Epithelial cell of esophagus (primary cell): ENCODE results near the gene NEK7.
"Not testable (repeated sequence)": the region's sequence is repeated elsewhere in the genome, so short reads cannot be mapped to it uniquely, and the experiment has no call there.

ENCODE experiments used
- DNase-seq: peaks from one replicate; pipeline ENCODE4 v3.0.0; 2010; ENCODE audit warnings: low read depth
- H3K4me3 ChIP-seq: 2 replicates; pipeline ENCODE4 v1.5.1; 2011; ENCODE audit warnings: mild to moderate bottlenecking, low read length, control low read depth
- CTCF ChIP-seq: IDR thresholded peaks from 2 replicates; pipeline ENCODE4 v1.5.1; 2011; ENCODE audit warnings: low read depth, mild to moderate bottlenecking, low read length, control low read depth, inconsistent platforms; ENCODE audit not compliant: insufficient read depth; ENCODE audit errors: missing control alignments

The NEK7 gene

GRCh38 chr1:198125995-198126735, 30.6 kb upstream of the NEK7 start:
- H3K4me3 ChIP-seq: no peak overlapping the region
- peak; percentile 54 for DNase-seq

GRCh38 chr1:198128533-198128932, 28.3 kb upstream of the NEK7 start:
- peak; percentile 50 for DNase-seq
- no peak for TF ChIP-seq CTCF
- H3K4me3 ChIP-seq: no peak overlapping the region

More at GRCh38 chr1:198125995-198126735, 30.6 kb upstream of the NEK7 start:
- TF ChIP-seq CTCF: no peak

- DNase-seq, H3K4me3 ChIP-seq: not testable (repeated sequence)
These were observed 26.7 kb upstream of the NEK7 start for GRCh38 chr1:198130053-198130452.

GRCh38 chr1:198132060-198132781, 24.6 kb upstream of the NEK7 start:
- DNase-seq: no peak
- no peak for TF ChIP-seq CTCF
- H3K4me3 ChIP-seq: no peak overlapping the region

- no peak for DNase-seq
These were observed 22.5 kb upstream of the NEK7 start for GRCh38 chr1:198134252-198134651.

GRCh38 chr1:198135366-198135765, 21.4 kb upstream of the NEK7 start:
- TF ChIP-seq CTCF: no peak
- no peak for DNase-seq
- H3K4me3 ChIP-seq: no peak overlapping the region

More at GRCh38 chr1:198134252-198134651, 22.5 kb upstream of the NEK7 start:
- TF ChIP-seq CTCF: no peak
- H3K4me3 ChIP-seq: no peak overlapping the region

- no peak for TF ChIP-seq CTCF
- DNase-seq: no peak
- no peak overlapping the region for H3K4me3 ChIP-seq
These were observed 15.0 kb upstream of the NEK7 start for GRCh38 chr1:198141668-198142351.
